Measurements from ENCODE around the gene MYCN.
A peak's percentile ranks its signal among the peaks of the same experiment; 100 is the strongest.

Gene MYCN

DNA sequence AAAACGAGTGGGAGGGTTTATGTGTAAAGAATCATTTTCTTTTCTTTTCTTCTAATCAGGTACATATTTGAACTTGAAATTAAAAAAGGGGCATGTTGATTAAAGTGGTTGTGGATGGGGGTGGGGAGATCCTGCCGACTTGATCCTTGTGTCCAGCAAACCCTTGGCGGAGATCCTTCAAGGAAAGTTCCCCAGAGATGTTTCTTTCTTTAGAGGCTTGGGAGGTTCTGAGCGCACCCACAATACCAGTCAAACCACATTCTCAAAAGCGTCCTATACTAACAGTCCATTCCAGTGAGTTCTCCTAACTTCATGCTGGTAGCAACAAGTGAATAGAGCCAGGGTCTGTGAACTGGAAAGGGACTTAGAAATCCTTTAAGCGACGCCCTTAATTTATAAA, 49.2 kb downstream of the MYCN start:
- no peak for DNase-seq (ENCODE audit: low read depth)
- no peak overlapping the region for H3K4me3 ChIP-seq (ENCODE audit: low read depth, low read length)

GRCh38 chr2:15990151-15991101, 50.1 kb downstream of the MYCN start:
- DNase-seq (ENCODE audit: low read depth) = no peak
- H3K4me3 ChIP-seq (ENCODE audit: low read depth, low read length) = no peak overlapping the region

DNA sequence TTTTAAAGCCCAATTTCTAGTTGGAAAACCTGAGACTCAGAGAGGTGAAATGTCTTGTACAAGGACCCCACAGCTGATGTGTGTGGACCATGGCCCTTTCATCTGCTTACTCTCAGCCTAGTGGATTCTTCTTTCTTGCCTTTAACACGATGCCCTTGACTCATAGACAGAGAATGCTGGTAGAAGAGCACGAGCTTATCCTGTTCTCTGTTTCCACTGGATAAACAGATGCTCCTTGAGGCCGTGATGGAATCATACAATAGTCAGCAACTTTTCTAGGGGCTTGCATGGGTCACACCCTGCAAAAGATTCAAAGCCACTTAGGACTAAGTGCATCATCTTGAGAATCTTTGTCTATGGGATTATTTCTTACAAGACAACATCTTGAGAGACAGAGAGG, 50.9 kb downstream of the MYCN start:
- DNase-seq (ENCODE audit: low read depth) = no peak
- H3K4me3 ChIP-seq (ENCODE audit: low read depth, low read length) = no peak overlapping the region

GRCh38 chr2:15992457-15993231, 52.3 kb downstream of the MYCN start:
- no peak overlapping the region for H3K4me3 ChIP-seq (ENCODE audit: low read depth, low read length)
- no peak for DNase-seq (ENCODE audit: low read depth)

- H3K4me3 ChIP-seq (ENCODE audit: low read depth, low read length) = no peak overlapping the region
- DNase-seq (ENCODE audit: low read depth) = peak; percentile 9
Measured at GRCh38 chr2:15993232-15993610, 52.9 kb downstream of the MYCN start.

GRCh38 chr2:15993666-15994065, 53.3 kb downstream of the MYCN start:
- no peak for DNase-seq (ENCODE audit: low read depth)
- H3K4me3 ChIP-seq (ENCODE audit: low read depth, low read length) = no peak overlapping the region

DNA sequence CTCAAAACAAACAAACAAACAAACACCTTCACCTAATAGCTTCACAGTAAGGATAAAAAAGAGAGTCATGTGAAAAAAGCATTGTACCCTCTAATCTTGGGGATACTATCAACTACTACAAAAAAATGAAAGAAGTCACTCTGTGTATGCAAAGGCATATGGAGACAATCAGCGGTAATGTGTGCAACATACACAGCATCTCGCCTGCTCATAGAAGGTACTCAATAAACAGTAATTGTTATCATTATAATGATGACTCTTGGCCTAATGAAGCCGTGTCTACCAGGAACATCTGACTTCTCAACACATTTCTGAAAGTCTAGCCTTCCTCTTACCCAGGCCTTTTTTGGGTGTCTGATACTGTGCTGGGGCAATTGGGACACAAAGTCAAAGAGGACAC, 55.3 kb downstream of the MYCN start:
- H3K4me3 ChIP-seq (ENCODE audit: low read depth, low read length) = no peak overlapping the region

More for the DNA sequence above, 55.3 kb downstream of the MYCN start:
- no peak for DNase-seq (ENCODE audit: low read depth)
